HG03439 (cell line): Measurements from ENCODE around the gene PRSS27.

ENCODE experiments used
- ATAC-seq: cut with Tn5 transposase; IDR thresholded peaks from one replicate; pipeline ENCODE4 v1.9.1; 2021; ENCODE audit warnings: mild to moderate bottlenecking, moderate library complexity; ENCODE audit not compliant: unreplicated experiment

Gene PRSS27

DNA sequence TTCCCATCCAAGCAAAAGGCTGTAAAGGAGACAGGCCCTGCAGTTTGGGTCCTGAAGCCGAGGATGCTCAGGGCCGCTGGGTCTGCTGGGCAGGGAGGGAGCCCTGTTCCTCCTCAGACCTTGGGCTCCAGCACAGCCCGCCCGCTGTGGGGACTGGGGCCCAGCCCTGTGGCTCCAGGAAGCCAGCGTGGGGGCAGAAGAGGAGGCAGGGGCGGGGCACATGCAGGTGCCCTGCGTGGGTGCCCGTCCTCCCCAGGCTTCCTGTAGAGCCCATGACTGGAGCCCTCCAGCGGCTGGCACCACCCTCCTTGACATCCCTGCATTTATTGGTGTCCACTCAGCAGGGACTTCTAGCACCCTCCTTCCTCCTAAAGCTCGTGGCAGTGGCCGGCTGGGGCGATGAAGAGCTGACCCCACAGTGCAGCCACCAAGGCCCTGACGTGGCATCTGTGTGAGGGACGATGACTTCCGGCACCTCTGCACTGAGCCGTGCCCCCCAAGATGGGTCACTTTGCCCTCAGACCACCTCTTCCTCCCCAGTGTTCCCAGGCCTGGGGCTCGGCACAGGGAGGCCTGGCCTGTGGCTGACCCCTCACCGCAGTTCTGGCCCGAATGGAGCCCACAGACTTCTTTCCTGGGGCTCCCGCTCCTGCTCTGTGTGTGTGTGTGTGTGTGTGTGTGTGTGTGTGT is 9.9 kb downstream of the PRSS27 start:
- no peak for ATAC-seq

DNA sequence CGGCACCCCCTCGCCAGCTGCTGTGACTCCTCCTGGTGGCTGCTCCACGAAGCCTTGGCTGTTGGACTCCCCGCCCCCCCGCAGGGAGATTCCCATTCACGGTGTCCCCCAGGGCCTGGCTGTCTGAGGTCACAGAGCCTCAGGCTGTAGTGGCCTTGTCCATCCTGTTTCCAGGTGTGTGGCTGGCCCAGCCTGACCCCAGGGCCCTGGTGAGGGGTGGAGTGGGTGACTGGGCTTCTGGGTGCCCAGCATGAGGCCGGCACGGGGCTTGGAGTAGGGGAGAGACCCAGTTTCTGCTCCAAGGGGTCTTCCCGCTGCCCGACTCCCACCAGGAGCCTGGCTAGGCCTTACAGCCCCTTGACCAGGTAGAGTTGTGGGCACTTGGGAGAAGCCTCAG is 10.4 kb downstream of the PRSS27 start:
- no peak for ATAC-seq

DNA sequence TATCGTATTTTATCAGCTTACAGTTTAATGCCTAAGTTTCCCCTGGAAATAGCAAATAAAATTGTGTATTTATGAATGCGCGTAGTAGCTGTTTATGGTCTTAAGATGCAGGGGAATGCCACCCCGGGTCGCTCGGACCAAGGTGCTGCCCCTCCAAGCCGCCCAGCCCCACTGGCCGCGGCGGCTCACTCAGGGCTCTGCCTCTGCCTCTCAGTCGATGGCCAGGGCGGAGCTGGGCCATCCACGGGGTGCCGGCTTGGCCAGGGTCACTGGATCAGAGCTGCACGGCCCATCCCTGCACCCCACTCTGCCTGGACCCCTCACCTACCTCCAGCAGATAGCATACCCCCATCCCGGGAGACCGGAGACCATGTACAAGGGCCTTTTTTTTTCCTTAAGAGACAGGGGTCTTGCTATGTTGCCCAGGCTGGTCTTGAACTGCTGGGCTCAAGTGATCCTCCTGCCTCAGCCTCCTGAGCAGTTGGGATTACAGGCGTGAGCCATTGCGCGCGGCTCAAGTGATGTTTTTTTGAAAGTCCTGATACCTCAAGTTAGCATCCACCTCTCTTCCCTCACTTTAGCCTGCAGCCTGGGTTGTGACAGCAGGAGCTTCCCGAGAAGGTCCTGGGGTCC is 11.0 kb downstream of the PRSS27 start:
- no peak for ATAC-seq

DNA sequence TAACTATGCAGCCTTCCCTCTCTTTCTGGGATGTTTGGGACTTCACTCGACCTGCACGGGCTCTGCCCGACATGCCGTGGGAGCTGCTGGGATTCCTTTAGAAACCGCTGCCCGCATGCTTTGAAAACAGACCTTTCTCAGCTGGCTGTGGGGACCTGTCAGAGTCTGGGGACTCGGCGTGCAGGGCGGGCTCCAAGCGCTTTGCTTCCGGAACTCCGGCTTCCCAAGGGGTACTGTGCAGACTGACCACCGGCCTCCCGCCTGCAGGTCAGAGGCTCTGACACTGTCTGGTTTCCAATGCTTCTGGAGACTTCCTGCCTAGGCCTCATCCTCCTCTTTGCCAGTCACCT is 11.8 kb downstream of the PRSS27 start:
- no peak for ATAC-seq

DNA sequence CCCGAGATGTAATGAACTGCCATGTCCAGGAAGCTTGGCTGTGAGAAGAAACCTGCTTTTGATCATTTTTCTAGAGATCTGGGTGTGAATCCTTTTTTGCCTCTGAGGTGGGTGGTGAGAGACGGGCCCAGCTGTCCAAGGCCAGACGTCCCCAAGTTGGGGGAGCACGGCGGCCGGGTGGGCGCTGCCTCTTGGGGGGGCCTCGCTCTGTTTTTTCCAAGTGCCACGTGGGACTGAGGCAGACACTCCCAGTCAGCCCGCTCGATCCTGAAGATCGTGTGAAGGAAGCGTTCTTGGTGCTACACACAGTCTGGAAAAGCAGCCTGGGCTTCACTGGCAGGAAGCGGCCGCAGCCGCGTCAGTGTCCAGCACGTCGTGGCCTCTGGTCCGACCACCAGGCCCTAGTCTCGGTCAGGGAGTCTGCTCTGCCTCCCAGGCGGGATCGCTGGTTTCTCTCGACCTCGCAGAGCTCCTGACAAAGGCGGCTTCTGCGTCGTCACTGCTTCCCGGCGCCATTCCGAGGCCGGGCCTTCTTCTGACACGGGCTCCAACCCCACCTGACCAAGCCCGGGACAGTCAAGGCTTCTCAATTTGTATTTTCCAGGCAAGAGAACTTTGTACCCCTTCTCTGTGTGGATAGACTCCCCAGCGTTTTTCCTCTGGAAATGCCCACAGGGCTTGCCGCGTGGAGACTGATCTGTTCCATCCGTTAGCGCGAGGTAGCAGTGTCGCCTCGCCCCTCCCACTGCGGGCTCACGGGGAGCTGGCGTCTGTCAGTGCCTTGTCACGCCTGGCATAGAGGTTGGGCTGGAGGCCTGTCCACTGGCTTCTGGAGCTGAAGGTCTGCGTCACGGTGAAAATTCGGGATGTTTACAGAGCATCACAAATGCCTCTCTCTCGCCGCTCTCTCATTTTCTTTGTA is 12.4 kb downstream of the PRSS27 start:
- no peak for ATAC-seq

DNA sequence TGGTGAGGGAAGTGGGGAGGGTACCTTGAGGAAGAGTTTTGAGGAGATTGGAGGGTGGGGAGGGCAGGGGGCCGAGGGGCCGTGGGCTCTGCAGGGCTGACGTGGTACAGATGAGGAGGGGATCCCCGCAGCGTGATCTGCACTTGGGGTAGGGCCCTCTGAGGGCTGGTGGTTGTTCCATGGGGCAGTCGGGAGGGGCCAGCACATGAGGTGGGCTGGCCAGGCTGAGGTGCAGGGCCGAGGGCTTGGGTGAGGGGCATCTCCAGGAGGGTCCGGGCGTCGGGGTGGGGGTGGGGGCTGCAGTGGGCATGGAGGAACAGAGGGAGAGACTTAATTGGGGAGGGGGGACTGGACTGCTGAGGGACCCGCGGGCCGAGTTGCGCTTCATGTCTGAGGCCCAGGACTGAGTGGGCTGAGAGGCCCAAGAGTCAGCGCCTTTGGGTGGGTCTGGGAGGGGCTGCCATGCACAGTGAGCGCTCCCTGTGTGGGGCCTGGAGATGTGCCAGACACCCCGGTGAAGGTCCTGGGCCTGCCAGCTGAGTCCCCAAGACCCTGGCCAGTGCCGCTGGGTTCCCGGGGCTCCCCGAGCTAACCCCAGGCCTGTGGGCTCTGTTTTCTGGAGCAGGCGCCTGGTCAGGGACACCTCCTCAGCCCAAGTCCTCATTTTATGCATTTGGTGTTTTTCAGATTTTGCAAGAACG is 13.3 kb downstream of the PRSS27 start:
- ATAC-seq = no peak

DNA sequence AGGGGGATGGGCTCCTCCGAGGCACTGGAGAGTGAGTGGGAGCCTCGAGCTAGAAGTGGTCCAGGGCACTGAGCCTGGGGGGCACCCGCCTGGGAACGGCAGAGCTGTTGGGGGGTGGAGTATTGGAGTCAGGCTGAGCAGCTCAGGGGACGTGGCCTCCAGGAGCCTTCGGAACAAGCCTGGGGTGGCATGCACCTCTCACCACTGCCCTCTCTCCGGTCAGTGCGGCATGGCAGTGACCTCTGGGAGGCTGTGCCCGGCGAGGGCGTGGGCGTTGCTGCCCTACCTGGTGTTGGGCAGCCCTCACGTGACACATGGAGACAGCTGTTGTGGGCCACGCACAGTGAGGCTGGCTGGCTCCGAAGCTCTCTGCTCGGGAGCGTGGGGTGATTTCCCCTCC is 13.9 kb downstream of the PRSS27 start:
- ATAC-seq = no peak

DNA sequence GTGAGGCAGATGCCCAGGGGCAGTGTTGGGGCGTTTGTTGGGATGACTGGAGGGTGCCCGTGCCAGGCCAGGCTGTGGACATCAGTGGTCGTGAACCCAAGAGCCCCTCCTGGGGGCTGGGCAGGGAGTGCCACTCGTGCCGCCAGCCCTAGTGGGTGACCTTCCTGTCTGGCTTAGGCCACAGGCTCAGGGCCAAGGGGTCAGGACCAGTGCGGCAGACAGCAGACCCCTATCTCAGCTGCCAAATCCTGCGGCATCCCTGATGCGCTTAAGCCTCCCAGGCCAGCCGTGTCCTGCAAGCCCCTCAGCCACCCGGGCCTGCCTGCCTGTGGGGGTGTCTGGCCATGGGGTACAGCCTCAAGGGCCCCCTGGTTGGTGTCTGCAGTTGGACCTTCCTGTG is 14.7 kb downstream of the PRSS27 start:
- ATAC-seq = no peak

DNA sequence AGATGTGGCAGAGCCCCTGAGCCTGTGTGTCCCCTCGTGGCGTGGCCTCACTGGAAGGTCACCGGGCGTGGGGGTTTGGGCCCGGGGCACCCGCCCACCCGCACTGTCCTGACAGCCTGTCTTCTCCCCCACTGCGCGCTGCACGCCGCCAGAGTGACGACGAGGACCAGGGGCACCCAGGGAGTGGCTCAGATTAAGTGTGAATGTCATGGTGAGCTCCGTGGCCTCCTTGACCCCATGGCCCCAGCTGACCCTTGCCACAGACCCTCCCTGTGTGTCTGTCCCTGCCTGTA is 15.1 kb downstream of the PRSS27 start:
- ATAC-seq = no peak

DNA sequence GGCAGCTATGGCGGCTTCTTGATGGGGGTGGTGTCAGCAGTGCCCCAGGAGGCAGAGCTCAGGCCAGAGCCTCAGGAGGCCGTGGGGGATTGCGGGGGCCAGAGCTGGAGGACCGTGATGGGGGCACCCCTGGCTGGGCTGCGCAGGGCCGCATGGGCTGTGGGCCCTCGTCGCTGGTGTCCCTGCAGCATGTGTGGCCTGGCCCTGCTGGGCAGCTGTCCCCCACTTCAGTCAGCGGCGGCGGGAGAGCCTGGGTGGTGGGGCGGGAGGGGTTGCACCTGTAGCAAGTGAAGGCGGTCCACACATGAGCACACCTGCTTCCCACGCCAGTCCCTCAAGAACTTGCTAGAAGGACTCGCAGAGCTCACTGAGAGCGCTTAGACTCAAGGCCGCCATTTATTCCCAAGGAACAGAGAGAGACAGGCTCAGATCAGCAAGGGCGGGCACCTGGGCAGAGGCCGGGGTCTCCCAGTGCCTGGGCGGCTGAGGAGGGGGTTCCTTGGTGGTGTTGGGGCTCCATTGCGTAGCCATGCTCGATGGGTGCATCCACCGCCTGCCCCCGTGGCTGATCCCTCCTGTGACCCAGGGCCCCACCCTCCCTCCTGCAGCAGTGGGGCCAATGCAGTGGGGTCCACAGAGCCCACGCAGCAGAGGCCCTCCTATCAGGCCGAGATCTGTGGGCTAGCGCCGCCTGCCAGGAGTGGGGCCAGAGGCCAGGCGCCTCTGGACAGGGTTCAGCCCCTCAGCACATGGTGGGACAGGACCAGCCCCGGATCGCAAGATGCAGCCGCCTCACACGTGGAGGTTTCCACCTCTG is 15.7 kb downstream of the PRSS27 start:
- ATAC-seq = no peak

DNA sequence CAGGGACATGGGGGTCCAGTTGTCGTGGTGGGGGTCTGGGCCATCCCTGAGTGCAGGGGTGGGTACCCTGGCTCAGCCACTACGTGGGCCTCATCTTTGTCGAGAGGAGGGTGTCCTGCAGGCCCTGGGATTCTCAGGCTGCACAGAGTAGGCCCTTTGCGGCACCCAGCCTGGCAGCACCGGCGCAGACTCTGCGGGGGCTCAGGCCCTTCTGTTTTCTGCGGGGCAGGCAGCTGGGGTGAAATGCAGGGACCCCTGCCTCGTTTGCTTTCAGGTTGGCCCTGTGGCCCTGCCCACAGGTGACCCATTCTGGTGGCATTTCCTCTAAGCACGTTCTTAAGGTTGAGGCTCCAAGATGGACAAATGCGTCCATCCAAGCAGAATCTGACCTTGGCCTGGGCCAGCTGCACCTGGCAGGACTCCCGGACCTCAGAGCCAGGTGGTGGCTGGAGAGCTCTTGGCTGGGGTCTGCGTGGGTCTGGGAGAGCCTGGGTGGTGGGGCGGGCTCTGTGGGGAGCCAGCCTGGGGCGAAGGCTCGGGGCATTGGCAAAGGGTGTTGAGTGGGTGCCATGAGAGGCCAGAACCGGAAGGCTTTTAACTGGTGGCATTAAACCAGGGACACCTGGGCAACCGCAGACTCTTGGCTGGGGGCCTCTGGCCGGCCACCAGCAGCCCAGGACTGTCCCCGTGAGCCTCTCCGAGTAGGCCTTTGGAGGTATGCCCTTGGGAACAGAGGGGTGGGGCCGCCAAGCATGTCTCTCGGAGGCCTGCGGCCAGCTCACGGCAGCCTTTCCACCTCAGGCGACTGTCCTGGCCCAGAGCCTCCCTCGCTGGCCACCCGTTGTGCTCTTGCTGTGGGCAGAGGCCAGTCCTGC is 16.9 kb downstream of the PRSS27 start:
- ATAC-seq = no peak

DNA sequence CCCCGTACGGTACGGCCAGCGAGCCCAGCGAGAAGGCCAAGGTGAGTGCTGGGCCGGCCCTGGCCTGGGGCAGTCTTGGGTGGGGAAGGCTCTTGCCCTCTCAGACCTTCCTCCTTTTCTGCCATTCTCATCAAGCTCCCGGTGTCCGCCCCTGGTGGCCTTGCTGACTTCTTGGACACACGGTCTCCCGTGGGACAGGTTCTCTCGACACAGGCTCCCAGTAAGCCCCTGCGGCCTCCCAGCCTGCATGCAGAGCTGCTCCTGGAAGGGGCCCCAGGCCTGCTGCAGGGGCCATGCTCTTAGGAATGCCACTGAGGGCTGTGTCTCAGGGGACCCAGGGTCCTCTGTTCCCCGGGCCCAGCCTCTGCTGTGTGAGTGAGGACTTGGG is 17.6 kb downstream of the PRSS27 start:
- ATAC-seq = no peak

DNA sequence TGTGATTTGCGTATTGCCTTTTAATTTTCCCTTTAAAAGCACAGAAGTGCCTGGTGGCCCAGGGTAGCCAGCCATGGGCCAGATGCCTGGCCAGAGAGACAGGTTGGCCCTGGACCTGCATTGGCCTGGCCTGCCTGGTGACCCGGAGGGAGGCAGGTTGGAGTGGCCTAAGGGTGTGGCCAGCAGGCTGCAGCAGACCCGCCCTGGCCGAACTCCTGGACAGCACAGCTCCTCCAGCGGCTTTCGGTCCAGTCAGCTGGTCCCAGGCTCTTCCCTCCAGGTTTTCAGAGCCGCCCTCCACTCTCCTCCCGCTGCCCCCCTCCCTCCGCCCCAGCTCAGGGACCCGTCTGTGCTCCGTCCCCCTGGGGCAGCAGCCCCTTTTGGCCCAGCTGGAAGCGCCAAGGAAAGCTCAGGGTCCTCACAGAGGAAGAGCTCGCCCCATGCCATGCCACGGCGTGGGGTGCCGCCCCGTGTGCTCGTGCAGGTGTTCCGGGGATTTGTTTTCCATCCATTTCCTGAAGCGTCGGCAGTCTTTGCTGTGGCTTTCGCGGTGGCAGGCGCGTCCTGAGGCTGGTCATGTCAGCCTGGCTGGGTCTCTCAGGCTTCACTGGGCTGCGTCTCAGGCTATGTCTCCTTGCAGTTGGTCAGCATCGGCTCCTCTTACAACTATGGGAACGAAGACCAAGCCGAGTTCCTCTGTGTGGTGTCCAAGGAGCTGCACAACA is 18.1 kb downstream of the PRSS27 start:
- no peak for ATAC-seq

DNA sequence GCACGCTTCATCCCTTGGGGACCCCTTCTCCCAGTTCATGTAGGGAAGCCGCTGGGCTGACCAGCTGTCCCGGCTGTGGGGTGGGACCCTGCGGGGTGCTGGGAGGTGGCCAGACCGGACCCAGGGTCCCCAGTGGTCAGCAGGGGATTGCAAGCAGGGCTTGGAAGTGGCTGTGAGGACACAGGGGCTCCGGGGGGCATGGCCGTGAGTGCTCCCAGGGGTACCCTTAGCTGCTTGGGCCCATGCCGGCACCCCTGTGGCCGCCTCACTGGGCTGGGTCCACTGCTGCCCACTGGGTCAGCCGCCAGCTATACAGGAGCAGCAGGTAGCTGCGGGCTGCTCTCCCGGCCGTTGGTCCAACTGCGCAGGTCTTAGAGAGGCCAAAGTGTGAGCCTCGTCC is 18.8 kb downstream of the PRSS27 start:
- no peak for ATAC-seq

DNA sequence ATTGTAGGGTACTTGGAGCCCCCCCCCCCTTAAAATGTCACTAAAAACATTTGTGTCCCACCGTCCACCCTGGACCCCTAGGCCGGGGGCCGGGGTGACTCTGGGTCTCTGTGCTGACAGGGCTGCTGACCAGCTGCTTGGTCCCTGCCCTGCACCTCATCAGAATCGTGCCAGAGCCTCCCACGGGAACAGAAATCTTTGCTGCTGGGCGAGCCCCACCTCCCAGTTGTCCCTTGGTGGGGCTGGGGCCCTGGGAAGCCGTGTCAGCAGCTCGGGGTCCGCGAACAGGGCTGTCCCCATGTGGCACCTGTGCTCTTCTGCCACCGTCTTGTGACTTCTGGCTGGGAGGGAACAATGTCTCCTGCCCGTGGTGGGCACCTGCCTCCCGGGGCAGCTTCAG is 19.2 kb downstream of the PRSS27 start:
- ATAC-seq = no peak

DNA sequence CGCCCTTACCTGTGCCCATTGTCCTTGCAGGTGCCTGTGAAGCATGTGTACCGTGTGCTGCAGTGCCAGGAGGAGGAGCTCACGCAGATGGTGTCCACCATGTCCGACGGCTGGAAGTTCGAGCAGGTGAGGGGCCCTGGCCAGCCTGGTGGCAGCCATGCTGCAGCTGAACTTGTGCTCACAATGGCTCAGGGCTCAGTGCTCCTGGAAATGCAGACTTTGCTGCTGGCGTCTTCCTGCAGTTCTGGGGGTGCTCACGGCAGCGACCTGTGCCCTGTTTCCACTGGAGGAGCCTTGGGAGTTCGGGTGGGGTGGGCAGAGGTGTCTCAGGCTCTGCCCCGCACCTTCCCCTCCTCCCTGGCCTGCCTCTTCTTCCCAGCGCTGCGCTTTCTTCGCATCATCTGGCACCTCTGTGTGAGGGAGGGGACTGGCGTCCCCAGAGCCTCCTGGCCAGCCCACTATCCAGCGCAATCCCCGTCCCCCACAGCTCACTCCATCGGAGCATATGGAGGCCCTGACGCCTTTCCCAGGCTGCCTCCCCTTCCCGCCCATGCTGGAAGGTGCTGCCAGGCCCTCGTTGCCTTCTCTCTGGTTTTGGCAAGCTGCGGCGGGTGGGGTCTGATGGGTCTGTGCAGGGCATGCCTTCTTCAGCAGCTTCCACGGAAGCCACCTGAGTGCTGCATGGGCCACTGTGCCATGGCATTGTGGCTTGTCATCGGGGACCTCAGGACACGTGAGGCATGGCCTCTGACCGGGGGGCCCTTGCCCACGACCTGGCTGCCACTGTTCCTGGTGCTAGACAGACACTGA is 20.0 kb downstream of the PRSS27 start:
- no peak for ATAC-seq

DNA sequence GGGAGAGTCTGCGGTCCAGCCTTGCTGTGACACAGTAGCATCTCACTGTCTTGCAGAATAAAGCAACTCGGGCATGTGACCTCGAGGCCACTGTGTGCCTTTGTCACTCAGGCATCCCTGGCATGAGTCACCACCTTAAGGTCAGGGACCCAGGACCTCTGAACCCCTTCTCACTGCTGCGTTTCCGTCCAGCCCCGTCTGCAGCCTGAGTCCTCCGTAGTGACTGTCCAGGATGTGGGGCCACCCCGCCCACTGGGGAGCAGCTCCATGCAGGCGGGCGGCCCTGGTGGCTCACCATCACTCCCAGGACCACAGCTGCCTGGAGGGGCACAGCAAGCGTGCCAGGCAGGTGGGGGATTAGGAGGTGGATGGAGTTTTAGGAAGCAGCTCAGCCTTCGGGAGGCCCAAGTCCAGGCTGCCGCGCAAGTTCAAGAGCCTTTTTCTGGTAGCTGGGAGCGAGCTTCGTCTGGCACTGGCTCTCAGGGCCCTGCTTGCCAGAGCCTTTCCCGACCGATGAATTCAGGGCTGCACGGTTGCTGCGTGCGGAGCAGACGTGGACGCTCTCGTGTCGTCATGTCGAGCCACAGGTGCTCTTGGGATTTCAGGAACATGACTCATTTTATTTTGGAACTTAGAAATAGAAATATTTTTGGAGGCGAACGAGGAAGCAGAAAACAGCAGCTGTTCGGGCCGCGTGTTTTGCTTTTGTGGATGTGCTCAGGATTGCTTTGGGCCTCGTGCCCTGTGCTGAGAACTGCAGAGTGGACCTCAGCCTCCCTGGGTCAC is 20.9 kb downstream of the PRSS27 start:
- ATAC-seq = no peak
